Astrocyte (in vitro differentiated cells and primary cell): ENCODE measurements around the gene FUT7. TPM values are rescaled to one million over a fixed set of nuclear protein-coding genes. Genes with fewer than 3 reads are reported as not detected.

ENCODE experiments used
- DNase-seq: peaks from one replicate; pipeline ENCODE4 v3.0.0-alpha.2; 2010; ENCODE audit warnings: low read depth
- FAIRE-seq: peaks from 2 replicates; lab custom pipeline; 2011; peaks lifted over from hg19 to GRCh38; lab: Jason Lieb, UNC
- H2AFZ ChIP-seq: 2 replicates; pipeline ENCODE4 v1.6.0; 2012; ENCODE audit warnings: low read depth, low read length, inconsistent platforms
- H3K27ac ChIP-seq: 2 replicates; pipeline ENCODE4 v1.5.1; 2011; ENCODE audit warnings: low read depth, low read length, inconsistent platforms
- H3K27me3 ChIP-seq: 2 replicates; pipeline ENCODE4 v1.6.0; 2011; ENCODE audit warnings: low read length, inconsistent platforms; ENCODE audit not compliant: insufficient read depth
- H3K36me3 ChIP-seq: 2 replicates; pipeline ENCODE4 v1.5.1; 2011; ENCODE audit warnings: low read length, inconsistent platforms; ENCODE audit not compliant: insufficient read depth
- H3K4me1 ChIP-seq: 2 replicates; pipeline ENCODE4 v1.5.1; 2011; ENCODE audit warnings: low read length, inconsistent platforms; ENCODE audit not compliant: insufficient read depth
- H3K4me2 ChIP-seq: 2 replicates; pipeline ENCODE4 v1.6.0; 2012; ENCODE audit warnings: low read length, inconsistent platforms
- H3K4me3 ChIP-seq: 2 replicates; pipeline ENCODE4 v1.5.1; 2011; ENCODE audit warnings: low read depth, mild to moderate bottlenecking, low read length, inconsistent platforms; ENCODE audit not compliant: insufficient read depth
- H3K79me2 ChIP-seq: 2 replicates; pipeline ENCODE4 v1.6.0; 2012; ENCODE audit warnings: mild to moderate bottlenecking, low read length, inconsistent platforms; ENCODE audit not compliant: insufficient read depth
- H3K9ac ChIP-seq: 2 replicates; pipeline ENCODE4 v1.6.0; 2012; ENCODE audit warnings: mild to moderate bottlenecking, low read length, inconsistent platforms
- H3K9me3 ChIP-seq: 2 replicates; pipeline ENCODE4 v1.5.1; 2012; ENCODE audit warnings: low read depth, mild to moderate bottlenecking, low read length, inconsistent platforms; ENCODE audit not compliant: insufficient read depth
- H4K20me1 ChIP-seq: 2 replicates; pipeline ENCODE4 v1.6.0; 2012; ENCODE audit warnings: low read length, inconsistent platforms; ENCODE audit not compliant: insufficient read depth
- H3K27ac Mint-ChIP-seq: one replicate; pipeline ENCODE4 v1.8.0; 2021; ENCODE audit warnings: mild to moderate bottlenecking, mixed read lengths; ENCODE audit not compliant: unreplicated experiment
- H3K27me3 Mint-ChIP-seq: one replicate; pipeline ENCODE4 v1.8.0; 2021; ENCODE audit warnings: low read depth, mixed read lengths; ENCODE audit not compliant: unreplicated experiment
- H3K36me3 Mint-ChIP-seq: one replicate; pipeline ENCODE4 v1.8.0; 2021; ENCODE audit warnings: low read depth, mixed read lengths; ENCODE audit not compliant: unreplicated experiment
- H3K4me1 Mint-ChIP-seq: one replicate; pipeline ENCODE4 v1.8.0; 2021; ENCODE audit warnings: low read depth, mixed read lengths; ENCODE audit not compliant: unreplicated experiment
- H3K4me3 Mint-ChIP-seq: one replicate; pipeline ENCODE4 v1.8.0; 2021; ENCODE audit warnings: mild to moderate bottlenecking, moderate library complexity, mixed read lengths; ENCODE audit not compliant: unreplicated experiment
- H3K9me3 Mint-ChIP-seq: one replicate; pipeline ENCODE4 v1.8.0; 2021; ENCODE audit warnings: mild to moderate bottlenecking, mixed read lengths; ENCODE audit not compliant: unreplicated experiment
- EZH2 ChIP-seq: IDR thresholded peaks from 2 replicates; pipeline ENCODE4 v1.6.1; 2012; ENCODE audit warnings: mild to moderate bottlenecking, low read length, inconsistent platforms; ENCODE audit not compliant: insufficient read depth
- total RNA-seq: library from RNA; stranded (reverse); gene quantifications from 2 replicates; pipeline ENCODE4 v1.2.1, GENCODE V29; 2021
- TF ChIP-seq, protein P1 (sequence below): IDR thresholded peaks from 2 replicates; pipeline ENCODE4 v1.5.1; 2011; ENCODE audit warnings: low read depth, mild to moderate bottlenecking, inconsistent platforms, low read length, moderate library complexity; ENCODE audit not compliant: insufficient read depth

The FUT7 gene
- total RNA-seq, 1 donor from 2014 or later, result not detected

DNA sequence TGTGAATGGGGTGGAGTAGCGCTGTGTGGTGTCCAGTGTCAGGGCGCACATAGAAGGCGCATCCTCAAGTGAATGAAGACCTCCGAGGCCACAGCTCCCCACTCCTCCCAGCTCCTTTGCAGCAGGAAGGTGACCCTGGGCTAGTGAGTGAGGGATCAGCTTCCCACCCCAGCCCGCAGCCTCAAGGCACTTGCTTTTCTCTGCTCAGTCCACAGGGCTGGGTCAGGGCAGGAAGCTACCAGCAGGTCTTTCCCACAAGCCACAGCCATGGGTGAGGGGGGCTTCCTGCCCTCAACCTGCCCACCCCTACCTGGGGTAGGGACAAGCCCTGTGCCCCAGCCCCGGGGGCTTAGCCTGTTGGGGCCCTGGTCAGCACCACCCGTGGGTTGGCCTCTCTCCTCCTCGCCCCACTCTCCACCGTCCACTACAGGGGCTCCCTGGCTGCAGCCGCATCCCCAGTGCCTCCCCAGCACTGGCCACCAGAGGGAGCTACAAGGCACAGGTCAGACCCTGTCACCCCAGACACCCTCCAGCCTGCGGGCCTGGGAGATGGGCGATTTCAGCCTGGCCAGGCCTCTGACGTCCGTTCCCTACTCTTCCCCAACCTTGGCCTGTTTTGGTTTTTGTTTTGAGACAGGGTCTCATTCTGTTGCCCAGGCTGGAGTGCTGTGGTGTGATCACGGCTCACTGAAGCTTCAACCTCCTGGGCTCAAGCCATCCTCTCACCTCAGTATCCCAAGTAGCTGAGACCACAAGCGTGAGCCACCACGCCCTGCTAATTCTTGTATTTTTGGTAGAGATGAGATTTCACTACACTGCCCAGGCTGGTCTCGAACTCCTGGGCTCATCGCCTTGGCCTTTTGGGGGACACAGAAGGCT, 2.6 kb downstream of the FUT7 start:
- peak overlapping the region; percentile 73 for H3K4me3 Mint-ChIP-seq
- no peaks in the 10 kb centered on the region for H3K79me2 ChIP-seq

DNA sequence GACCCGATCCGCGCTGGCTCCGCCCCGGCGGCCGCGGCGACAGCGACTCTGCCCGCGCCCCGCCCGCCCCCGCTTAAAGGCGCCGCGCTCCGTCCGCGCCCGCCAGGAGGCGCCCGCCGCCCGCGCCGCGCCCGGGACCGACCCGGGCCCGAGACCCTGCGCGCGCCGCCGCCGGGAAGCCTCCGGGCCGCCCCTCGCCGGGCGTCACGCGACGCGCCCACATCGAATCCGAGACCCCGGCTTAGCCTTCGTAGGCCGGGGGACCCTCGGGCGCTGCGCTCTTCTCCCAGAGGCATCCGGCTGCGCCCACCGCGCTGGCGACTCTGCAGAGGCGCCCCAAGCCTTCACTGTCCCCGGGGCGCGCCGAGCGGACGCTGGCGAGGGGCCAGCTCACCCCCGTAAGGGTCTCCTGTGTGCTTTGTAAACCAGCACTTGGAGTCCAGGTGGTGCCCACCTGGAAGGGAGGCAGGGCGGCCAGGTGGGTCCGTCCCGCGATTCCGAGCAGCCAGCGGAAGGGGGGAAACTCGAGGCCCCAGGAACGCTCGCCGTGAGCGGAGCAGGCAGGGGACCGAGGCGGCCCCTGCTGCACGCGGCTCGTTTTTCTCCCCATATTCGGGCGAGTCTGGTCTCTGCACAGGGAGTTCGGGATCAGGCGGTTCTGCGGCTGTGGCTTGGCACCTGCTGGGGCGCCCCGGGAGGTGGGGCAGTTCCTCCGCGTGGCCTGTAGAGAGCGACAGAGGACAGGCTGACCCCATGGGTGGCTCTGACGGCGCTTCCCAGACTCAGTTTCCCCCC, 3.4 kb downstream of the FUT7 start:
- Mint-ChIP-seq H3K36me3 (no peaks in the 10 kb centered on the region), H3K4me1 (no peaks in the 10 kb centered on the region), H3K27me3 (peaks cover 6% of the 10 kb centered on the region), H3K9me3 (no peaks in the 10 kb centered on the region), H3K4me3 (peak overlapping the region; percentile 73), H3K27ac (no peak overlapping the region)
- Histone ChIP-seq H3K9me3 (no peaks in the 10 kb centered on the region), H3K79me2 (no peaks in the 10 kb centered on the region), H3K4me2 (peak overlapping the region; percentile 90), H3K9ac (peak overlapping the region; percentile 16), H4K20me1 (peaks cover 29% of the 10 kb centered on the region), H2AFZ (peak overlapping the region; percentile 60), H3K27me3 (no peaks in the 10 kb centered on the region), H3K4me3 (peak overlapping the region; percentile 50), H3K36me3 (no peaks in the 10 kb centered on the region), H3K4me1 (peaks cover 15% of the 10 kb centered on the region), H3K27ac (no peak overlapping the region)
- FAIRE-seq (no peak), DNase-seq (no peak)
- TF ChIP-seq EZH2, result no peak
- TF ChIP-seq, protein P1, sequence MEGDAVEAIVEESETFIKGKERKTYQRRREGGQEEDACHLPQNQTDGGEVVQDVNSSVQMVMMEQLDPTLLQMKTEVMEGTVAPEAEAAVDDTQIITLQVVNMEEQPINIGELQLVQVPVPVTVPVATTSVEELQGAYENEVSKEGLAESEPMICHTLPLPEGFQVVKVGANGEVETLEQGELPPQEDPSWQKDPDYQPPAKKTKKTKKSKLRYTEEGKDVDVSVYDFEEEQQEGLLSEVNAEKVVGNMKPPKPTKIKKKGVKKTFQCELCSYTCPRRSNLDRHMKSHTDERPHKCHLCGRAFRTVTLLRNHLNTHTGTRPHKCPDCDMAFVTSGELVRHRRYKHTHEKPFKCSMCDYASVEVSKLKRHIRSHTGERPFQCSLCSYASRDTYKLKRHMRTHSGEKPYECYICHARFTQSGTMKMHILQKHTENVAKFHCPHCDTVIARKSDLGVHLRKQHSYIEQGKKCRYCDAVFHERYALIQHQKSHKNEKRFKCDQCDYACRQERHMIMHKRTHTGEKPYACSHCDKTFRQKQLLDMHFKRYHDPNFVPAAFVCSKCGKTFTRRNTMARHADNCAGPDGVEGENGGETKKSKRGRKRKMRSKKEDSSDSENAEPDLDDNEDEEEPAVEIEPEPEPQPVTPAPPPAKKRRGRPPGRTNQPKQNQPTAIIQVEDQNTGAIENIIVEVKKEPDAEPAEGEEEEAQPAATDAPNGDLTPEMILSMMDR, result no peak

More for the DNA sequence above, 2.6 kb downstream of the FUT7 start:
- FAIRE-seq (no peak), DNase-seq (no peak)
- TF ChIP-seq EZH2, result no peak
- TF ChIP-seq, protein P1, result peak; percentile 65
- H3K4me1 ChIP-seq, result peaks cover 15% of the 10 kb centered on the region
- peaks cover 6% of the 10 kb centered on the region for H3K27me3 Mint-ChIP-seq
- H3K27ac ChIP-seq, result no peak overlapping the region
- no peaks in the 10 kb centered on the region for H3K9me3 ChIP-seq
- no peaks in the 10 kb centered on the region for H3K36me3 ChIP-seq
- no peaks in the 10 kb centered on the region for H3K36me3 Mint-ChIP-seq
- no peak overlapping the region for H2AFZ ChIP-seq
- no peaks in the 10 kb centered on the region for H3K4me1 Mint-ChIP-seq
- no peak overlapping the region for H3K27ac Mint-ChIP-seq
- H3K4me2 ChIP-seq, result peak overlapping the region; percentile 90
- H3K9ac ChIP-seq, result no peak overlapping the region
- H3K4me3 ChIP-seq, result peak overlapping the region; percentile 50
- H4K20me1 ChIP-seq, result peaks cover 25% of the 10 kb centered on the region
- H3K9me3 Mint-ChIP-seq, result no peaks in the 10 kb centered on the region
- H3K27me3 ChIP-seq, result no peaks in the 10 kb centered on the region
